T-helper 2 cell treated with Interferon-gamma antibody and Interleukin-4, amounts not matched to agents 5 μg/mL and 100 μg/mL, for 36 hours (primary cell): ENCODE results near the gene CAPSL.
"Not testable (repeated sequence)": the region's sequence is repeated elsewhere in the genome, so short reads cannot be mapped to it uniquely, and the experiment has no call there.

Experiments
- DNase-seq: peaks from one replicate; pipeline ENCODE4 v3.0.0; 2021; ENCODE audit warnings: low spot score
- H3K27ac Mint-ChIP-seq: one replicate; pipeline ENCODE4 v1.8.0; 2021; ENCODE audit warnings: mild to moderate bottlenecking, mixed read lengths
- H3K27me3 Mint-ChIP-seq: one replicate; pipeline ENCODE4 v1.8.0; 2021; ENCODE audit warnings: low read depth, mixed read lengths
- H3K36me3 Mint-ChIP-seq: one replicate; pipeline ENCODE4 v1.8.0; 2021; ENCODE audit warnings: low read depth, mixed read lengths
- H3K4me1 Mint-ChIP-seq: one replicate; pipeline ENCODE4 v1.8.0; 2021; ENCODE audit warnings: low read depth, mixed read lengths
- H3K4me3 Mint-ChIP-seq: one replicate; pipeline ENCODE4 v1.8.0; 2022; ENCODE audit warnings: mild to moderate bottlenecking, moderate library complexity, mixed read lengths
- H3K9me3 Mint-ChIP-seq: one replicate; pipeline ENCODE4 v1.8.0; 2021; ENCODE audit warnings: mixed read lengths

The CAPSL gene

GRCh38 chr5:35899800-35900199 is 38.6 kb downstream of the CAPSL start:
- Mint-ChIP-seq H3K9me3 (peaks cover 11% of the 10 kb centered on the region), H3K4me3 (peak overlapping the region; percentile 56), H3K36me3 (peaks cover 12% of the 10 kb centered on the region), H3K4me1 (peaks cover 65% of the 10 kb centered on the region), H3K27ac (peak overlapping the region; percentile 49), H3K27me3 (peaks cover 4% of the 10 kb centered on the region)
- DNase-seq = no peak

GRCh38 chr5:35898952-35899660 is 39.3 kb downstream of the CAPSL start:
- Mint-ChIP-seq H3K4me3 (peak overlapping the region; percentile 56), H3K4me1 (peaks cover 59% of the 10 kb centered on the region), H3K27ac (peak overlapping the region; percentile 60), H3K36me3 (peaks cover 5% of the 10 kb centered on the region), H3K9me3 (peaks cover 4% of the 10 kb centered on the region), H3K27me3 (peaks cover 4% of the 10 kb centered on the region)
- DNase-seq = no peak

- no peak overlapping the region for H3K27ac Mint-ChIP-seq
- peaks cover 14% of the 10 kb centered on the region for H3K4me1 Mint-ChIP-seq
- H3K36me3 Mint-ChIP-seq = no peaks in the 10 kb centered on the region
- no peak for DNase-seq
- no peak overlapping the region for H3K4me3 Mint-ChIP-seq
- peaks cover 4% of the 10 kb centered on the region for H3K27me3 Mint-ChIP-seq
- H3K9me3 Mint-ChIP-seq = no peaks in the 10 kb centered on the region
These were observed 44.3 kb downstream of the CAPSL start for GRCh38 chr5:35894131-35894530.

- H3K27me3 Mint-ChIP-seq, H3K36me3 Mint-ChIP-seq, H3K27ac Mint-ChIP-seq, H3K4me1 Mint-ChIP-seq, H3K4me3 Mint-ChIP-seq, DNase-seq, H3K9me3 Mint-ChIP-seq: not testable (repeated sequence)
These were observed 45.6 kb downstream of the CAPSL start for GRCh38 chr5:35892799-35893198.

GRCh38 chr5:35890021-35891020 is 48.1 kb downstream of the CAPSL start:
- H3K4me1 Mint-ChIP-seq = peaks cover 3% of the 10 kb centered on the region
- H3K9me3 Mint-ChIP-seq = no peaks in the 10 kb centered on the region
- H3K36me3 Mint-ChIP-seq = no peaks in the 10 kb centered on the region
- no peak overlapping the region for H3K4me3 Mint-ChIP-seq
- no peak overlapping the region for H3K27ac Mint-ChIP-seq
- H3K27me3 Mint-ChIP-seq = peaks cover under 1% of the 10 kb centered on the region
- DNase-seq = no peak

GRCh38 chr5:35887321-35888100 is 50.9 kb downstream of the CAPSL start:
- Mint-ChIP-seq H3K4me1 (peaks cover 20% of the 10 kb centered on the region), H3K27me3 (no peaks in the 10 kb centered on the region), H3K9me3 (peaks cover 5% of the 10 kb centered on the region), H3K27ac (no peak overlapping the region), H3K36me3 (peaks cover 12% of the 10 kb centered on the region), H3K4me3 (no peak overlapping the region)
- DNase-seq = no peak

GRCh38 chr5:35886381-35886780 is 52.0 kb downstream of the CAPSL start:
- Mint-ChIP-seq H3K27me3 (no peaks in the 10 kb centered on the region), H3K4me3 (no peak overlapping the region), H3K27ac (no peak overlapping the region), H3K4me1 (peaks cover 23% of the 10 kb centered on the region), H3K9me3 (peaks cover 5% of the 10 kb centered on the region), H3K36me3 (peaks cover 15% of the 10 kb centered on the region)
- no peak for DNase-seq

- H3K27ac Mint-ChIP-seq = no peak overlapping the region
- H3K27me3 Mint-ChIP-seq = no peaks in the 10 kb centered on the region
- peaks cover 30% of the 10 kb centered on the region for H3K4me1 Mint-ChIP-seq
- H3K4me3 Mint-ChIP-seq = no peak overlapping the region
- no peak for DNase-seq
- peaks cover 27% of the 10 kb centered on the region for H3K36me3 Mint-ChIP-seq
- H3K9me3 Mint-ChIP-seq = peaks cover 5% of the 10 kb centered on the region
These were observed 53.6 kb downstream of the CAPSL start for GRCh38 chr5:35884773-35885172.

GRCh38 chr5:35884191-35884769 is 54.1 kb downstream of the CAPSL start:
- H3K27me3 Mint-ChIP-seq = no peaks in the 10 kb centered on the region
- H3K27ac Mint-ChIP-seq = peak overlapping the region; percentile 1
- H3K4me3 Mint-ChIP-seq = peak overlapping the region; percentile 29
- peaks cover 5% of the 10 kb centered on the region for H3K9me3 Mint-ChIP-seq
- no peak for DNase-seq
- peaks cover 34% of the 10 kb centered on the region for H3K4me1 Mint-ChIP-seq
- peaks cover 32% of the 10 kb centered on the region for H3K36me3 Mint-ChIP-seq

- peaks cover 56% of the 10 kb centered on the region for H3K36me3 Mint-ChIP-seq
- H3K27ac Mint-ChIP-seq = peak overlapping the region; percentile 32
- no peaks in the 10 kb centered on the region for H3K27me3 Mint-ChIP-seq
- H3K4me1 Mint-ChIP-seq = peaks cover 53% of the 10 kb centered on the region
- no peak overlapping the region for H3K4me3 Mint-ChIP-seq
- DNase-seq = no peak
- H3K9me3 Mint-ChIP-seq = peaks cover 5% of the 10 kb centered on the region
These were observed 56.7 kb downstream of the CAPSL start for GRCh38 chr5:35881758-35882157.

GRCh38 chr5:35880156-35880555 is 58.3 kb downstream of the CAPSL start:
- peaks cover 72% of the 10 kb centered on the region for H3K36me3 Mint-ChIP-seq
- H3K9me3 Mint-ChIP-seq = peaks cover 5% of the 10 kb centered on the region
- H3K4me1 Mint-ChIP-seq = peaks cover 63% of the 10 kb centered on the region
- H3K27me3 Mint-ChIP-seq = no peaks in the 10 kb centered on the region
- no peak overlapping the region for H3K4me3 Mint-ChIP-seq
- DNase-seq = no peak
- peak overlapping the region; percentile 68 for H3K27ac Mint-ChIP-seq

GRCh38 chr5:35879649-35880048 is 58.8 kb downstream of the CAPSL start:
- no peak for DNase-seq
- peaks cover 63% of the 10 kb centered on the region for H3K4me1 Mint-ChIP-seq
- H3K27me3 Mint-ChIP-seq = no peaks in the 10 kb centered on the region
- no peak overlapping the region for H3K4me3 Mint-ChIP-seq
- H3K9me3 Mint-ChIP-seq = peaks cover 5% of the 10 kb centered on the region
- H3K27ac Mint-ChIP-seq = no peak overlapping the region
- peaks cover 78% of the 10 kb centered on the region for H3K36me3 Mint-ChIP-seq

GRCh38 chr5:35879096-35879495 is 59.3 kb downstream of the CAPSL start:
- Mint-ChIP-seq H3K27ac (no peak overlapping the region), H3K36me3 (peaks cover 82% of the 10 kb centered on the region), H3K9me3 (peaks cover 5% of the 10 kb centered on the region), H3K27me3 (no peaks in the 10 kb centered on the region), H3K4me3 (no peak overlapping the region), H3K4me1 (peaks cover 61% of the 10 kb centered on the region)
- no peak for DNase-seq
